Karpas-422 (cell line): ENCODE measurements around the gene PDE6C. TPM values are rescaled to one million over a fixed set of nuclear protein-coding genes. Genes with fewer than 3 reads are reported as not detected.

ENCODE experiments used
- DNase-seq: peaks from one replicate; pipeline ENCODE4 v3.0.0-alpha.2; 2015
- H2AFZ ChIP-seq: fragments of 200-600 bp; sonication (generic); 2 replicates; pipeline ENCODE4 v1.6.1; 2014; ENCODE audit warnings: antibody characterized with exemption, low read length, mixed read lengths
- H3K27ac ChIP-seq: fragments of 200-600 bp; sonication (generic); 2 replicates; pipeline ENCODE4 v1.5.1; 2014; ENCODE audit warnings: mild to moderate bottlenecking, low read length, moderate library complexity
- H3K27me3 ChIP-seq: fragments of 200-600 bp; sonication (generic); 2 replicates; pipeline ENCODE4 v1.6.1; 2014; ENCODE audit warnings: low read length, mixed read lengths
- H3K36me3 ChIP-seq: fragments of 200-600 bp; sonication (generic); 2 replicates; pipeline ENCODE4 v1.6.1; 2014; ENCODE audit warnings: low read length, mixed read lengths; ENCODE audit not compliant: insufficient read depth
- H3K4me1 ChIP-seq: fragments of 200-600 bp; sonication (generic); 2 replicates; pipeline ENCODE4 v1.6.1; 2014; ENCODE audit warnings: mild to moderate bottlenecking, low read length, mixed read lengths
- H3K4me2 ChIP-seq: fragments of 200-600 bp; sonication (generic); 2 replicates; pipeline ENCODE4 v1.6.1; 2014; ENCODE audit warnings: low read length, low read depth, mild to moderate bottlenecking; ENCODE audit not compliant: poor library complexity, severe bottlenecking
- H3K4me3 ChIP-seq: fragments of 200-600 bp; sonication (generic); 2 replicates; pipeline ENCODE4 v1.5.1; 2014; ENCODE audit warnings: mild to moderate bottlenecking, antibody characterized with exemption, low read length, mixed read lengths
- H3K79me2 ChIP-seq: fragments of 200-600 bp; sonication (generic); 2 replicates; pipeline ENCODE4 v1.6.1; 2014; ENCODE audit warnings: mild to moderate bottlenecking, low read length, mixed read lengths
- H3K9ac ChIP-seq: fragments of 200-600 bp; sonication (generic); 2 replicates; pipeline ENCODE4 v1.6.0; 2014; ENCODE audit warnings: low read length
- H3K9me2 ChIP-seq: fragments of 200-600 bp; sonication (generic), shearing (Covaris generic); replicated peaks from 2 replicates; pipeline ENCODE4 v1.6.0; 2014; ENCODE audit warnings: mild to moderate bottlenecking, low read length, moderate library complexity; ENCODE audit not compliant: insufficient read depth
- H3K9me3 ChIP-seq: fragments of 300-700, 200-600 bp; sonication (generic); 2 replicates; pipeline ENCODE4 v1.6.1; 2014; ENCODE audit warnings: low read length, mixed read lengths
- H4K20me1 ChIP-seq: fragments of 200-600 bp; sonication (generic); 2 replicates; pipeline ENCODE4 v1.6.1; 2014; ENCODE audit warnings: mild to moderate bottlenecking, antibody characterized with exemption, low read length, low read depth; ENCODE audit not compliant: insufficient read depth
- total RNA-seq: library from RNA; depleted of rRNA; stranded (reverse); fragments of >200 nt; shearing (Covaris generic); gene quantifications from 2 replicates; pipeline ENCODE4 v1.2.3, GENCODE V29; 2014; ENCODE audit warnings: low replicate concordance

The PDE6C gene
- total RNA-seq, 1 experiment from 2014 or later, result not detected

GRCh38 chr10:93667795-93668194 lies 55.5 kb downstream of the PDE6C start:
- Histone ChIP-seq H3K4me3 (no peak overlapping the region), H3K4me2 (no peak overlapping the region), H3K36me3 (no peaks in the 10 kb centered on the region), H3K9me2 (no peaks in the 10 kb centered on the region), H2AFZ (no peak overlapping the region), H3K27ac (no peak overlapping the region), H3K27me3 (no peaks in the 10 kb centered on the region), H3K9ac (no peak overlapping the region), H3K4me1 (no peaks in the 10 kb centered on the region), H4K20me1 (no peaks in the 10 kb centered on the region), H3K79me2 (no peaks in the 10 kb centered on the region), H3K9me3 (no peaks in the 10 kb centered on the region)
- DNase-seq, result no peak

GRCh38 chr10:93670372-93670771 lies 58.0 kb downstream of the PDE6C start:
- no peak for DNase-seq
- no peak overlapping the region for H2AFZ ChIP-seq
- no peak overlapping the region for H3K4me3 ChIP-seq
- no peaks in the 10 kb centered on the region for H3K27me3 ChIP-seq
- no peaks in the 10 kb centered on the region for H3K9me2 ChIP-seq
- no peak overlapping the region for H3K9ac ChIP-seq
- H3K79me2 ChIP-seq, result no peaks in the 10 kb centered on the region
- no peak overlapping the region for H3K4me2 ChIP-seq
- H3K27ac ChIP-seq, result no peak overlapping the region
- H3K36me3 ChIP-seq, result no peaks in the 10 kb centered on the region
- H3K4me1 ChIP-seq, result no peaks in the 10 kb centered on the region
- H3K9me3 ChIP-seq, result no peaks in the 10 kb centered on the region
- H4K20me1 ChIP-seq, result no peaks in the 10 kb centered on the region

- Histone ChIP-seq H3K79me2 (no peaks in the 10 kb centered on the region), H3K9ac (no peak overlapping the region), H3K4me1 (no peaks in the 10 kb centered on the region), H3K36me3 (peaks cover 3% of the 10 kb centered on the region; the same call in 1 of the 2 replicates), H3K4me3 (no peak overlapping the region), H2AFZ (no peak overlapping the region), H3K27ac (no peak overlapping the region), H3K9me2 (no peaks in the 10 kb centered on the region), H3K27me3 (no peaks in the 10 kb centered on the region), H3K9me3 (no peaks in the 10 kb centered on the region), H4K20me1 (no peaks in the 10 kb centered on the region), H3K4me2 (no peak overlapping the region)
- no peak for DNase-seq
These were observed 58.7 kb downstream of the PDE6C start for GRCh38 chr10:93671042-93671441.

- DNase-seq, result no peak
- H3K4me3 ChIP-seq, result no peak overlapping the region
- no peak overlapping the region for H3K9ac ChIP-seq
- no peaks in the 10 kb centered on the region for H3K9me3 ChIP-seq
- H2AFZ ChIP-seq, result no peak overlapping the region
- H3K4me1 ChIP-seq, result no peaks in the 10 kb centered on the region
- no peaks in the 10 kb centered on the region for H4K20me1 ChIP-seq
- H3K36me3 ChIP-seq, result peaks cover 3% of the 10 kb centered on the region; the same call in 1 of the 2 replicates
- no peak overlapping the region for H3K4me2 ChIP-seq
- no peaks in the 10 kb centered on the region for H3K9me2 ChIP-seq
- H3K27ac ChIP-seq, result no peak overlapping the region
- H3K79me2 ChIP-seq, result no peaks in the 10 kb centered on the region
- H3K27me3 ChIP-seq, result no peaks in the 10 kb centered on the region
These were observed 59.8 kb downstream of the PDE6C start for GRCh38 chr10:93672022-93672678.

GRCh38 chr10:93672890-93673289 lies 60.6 kb downstream of the PDE6C start:
- no peaks in the 10 kb centered on the region for H3K9me3 ChIP-seq
- no peak overlapping the region for H2AFZ ChIP-seq
- H3K4me1 ChIP-seq, result no peaks in the 10 kb centered on the region
- H3K27me3 ChIP-seq, result no peaks in the 10 kb centered on the region
- no peaks in the 10 kb centered on the region for H4K20me1 ChIP-seq
- peaks cover 3% of the 10 kb centered on the region; the same call in 1 of the 2 replicates for H3K36me3 ChIP-seq
- H3K9me2 ChIP-seq, result no peaks in the 10 kb centered on the region
- no peak overlapping the region for H3K9ac ChIP-seq
- no peak overlapping the region for H3K27ac ChIP-seq
- no peak for DNase-seq
- no peak overlapping the region for H3K4me2 ChIP-seq
- no peak overlapping the region for H3K4me3 ChIP-seq
- no peaks in the 10 kb centered on the region for H3K79me2 ChIP-seq

GRCh38 chr10:93673791-93674190 lies 61.5 kb downstream of the PDE6C start:
- H4K20me1 ChIP-seq, result no peaks in the 10 kb centered on the region
- H3K9ac ChIP-seq, result no peak overlapping the region
- H3K4me2 ChIP-seq, result no peak overlapping the region
- no peak overlapping the region for H3K27ac ChIP-seq
- no peaks in the 10 kb centered on the region for H3K9me3 ChIP-seq
- no peak overlapping the region for H3K4me3 ChIP-seq
- H2AFZ ChIP-seq, result no peak overlapping the region
- H3K36me3 ChIP-seq, result peaks cover 3% of the 10 kb centered on the region; the same call in 1 of the 2 replicates
- DNase-seq, result no peak
- H3K4me1 ChIP-seq, result no peaks in the 10 kb centered on the region
- H3K79me2 ChIP-seq, result no peaks in the 10 kb centered on the region
- H3K27me3 ChIP-seq, result no peaks in the 10 kb centered on the region
- no peaks in the 10 kb centered on the region for H3K9me2 ChIP-seq

- Histone ChIP-seq H3K9ac (no peak overlapping the region), H3K4me1 (no peaks in the 10 kb centered on the region), H2AFZ (no peak overlapping the region), H3K27ac (no peak overlapping the region), H3K79me2 (no peaks in the 10 kb centered on the region; the same call in 1 of the 2 replicates), H3K27me3 (no peaks in the 10 kb centered on the region), H3K4me2 (no peak overlapping the region), H3K4me3 (no peak overlapping the region), H3K9me3 (no peaks in the 10 kb centered on the region), H3K36me3 (peaks cover 8% of the 10 kb centered on the region; the same call in 1 of the 2 replicates), H3K9me2 (no peaks in the 10 kb centered on the region), H4K20me1 (no peaks in the 10 kb centered on the region)
- no peak for DNase-seq
These were observed 66.0 kb downstream of the PDE6C start for GRCh38 chr10:93678386-93678785.

- H3K27ac ChIP-seq, result no peak overlapping the region
- H3K4me3 ChIP-seq, result no peak overlapping the region
- no peaks in the 10 kb centered on the region for H3K27me3 ChIP-seq
These were observed 66.7 kb downstream of the PDE6C start for GRCh38 chr10:93678805-93679587.

More at GRCh38 chr10:93678805-93679587, 66.7 kb downstream of the PDE6C start:
- no peak overlapping the region for H3K4me2 ChIP-seq
- H4K20me1 ChIP-seq, result no peaks in the 10 kb centered on the region
- H3K9me3 ChIP-seq, result no peaks in the 10 kb centered on the region
- no peaks in the 10 kb centered on the region for H3K9me2 ChIP-seq
- H3K79me2 ChIP-seq, result no peaks in the 10 kb centered on the region; the same call in 1 of the 2 replicates
- H3K4me1 ChIP-seq, result no peaks in the 10 kb centered on the region
- peaks cover 8% of the 10 kb centered on the region; the same call in 1 of the 2 replicates for H3K36me3 ChIP-seq
- H3K9ac ChIP-seq, result no peak overlapping the region
- DNase-seq, result no peak
- H2AFZ ChIP-seq, result no peak overlapping the region
